Right lobe of liver (tissue), 4 donors: ENCODE data around the gene RASIP1.

Experiments used
- CTCF ChIP-seq, 4 donors: fragments of 200-600 bp in 3 of 4; fragments of 450-650 bp in 1 of 4; IDR thresholded peaks; one replicate each; pipeline versions ENCODE4 v1.5.1 to v1.8.0; 2016 to 2022; ENCODE audit warnings: antibody characterized with exemption in 4 of 4, mild to moderate bottlenecking in 2 of 4
- POLR2A ChIP-seq: fragments of 450-650 bp; IDR thresholded peaks from one replicate; pipeline ENCODE4 v1.6.1; 2017; ENCODE audit warnings: antibody characterized with exemption, mild to moderate bottlenecking
- donor health status: DM: no; HTN: no; CAD: no.
- donor health status: DM: no; HTN: no; CAD: no.
- donor health status: DM: no; HTN: yes; CAD: no.

- TF ChIP-seq CTCF (IDR thresholded peaks at IDR 0.05), result no peak
- TF ChIP-seq POLR2A, result no peak
Measured at GRCh38 chr19:48722196-48722708, 18.2 kb downstream of the RASIP1 start.
